AG08395 (cell line): ENCODE results near the gene MCRS1.
"Not testable (repeated sequence)": the region's sequence is repeated elsewhere in the genome, so short reads cannot be mapped to it uniquely, and the experiment has no call there.

Source experiments
- DNase-seq: peaks from one replicate; pipeline ENCODE4 v3.0.0; 2012; ENCODE audit warnings: mixed read lengths, low spot score

MCRS1 gene

DNA sequence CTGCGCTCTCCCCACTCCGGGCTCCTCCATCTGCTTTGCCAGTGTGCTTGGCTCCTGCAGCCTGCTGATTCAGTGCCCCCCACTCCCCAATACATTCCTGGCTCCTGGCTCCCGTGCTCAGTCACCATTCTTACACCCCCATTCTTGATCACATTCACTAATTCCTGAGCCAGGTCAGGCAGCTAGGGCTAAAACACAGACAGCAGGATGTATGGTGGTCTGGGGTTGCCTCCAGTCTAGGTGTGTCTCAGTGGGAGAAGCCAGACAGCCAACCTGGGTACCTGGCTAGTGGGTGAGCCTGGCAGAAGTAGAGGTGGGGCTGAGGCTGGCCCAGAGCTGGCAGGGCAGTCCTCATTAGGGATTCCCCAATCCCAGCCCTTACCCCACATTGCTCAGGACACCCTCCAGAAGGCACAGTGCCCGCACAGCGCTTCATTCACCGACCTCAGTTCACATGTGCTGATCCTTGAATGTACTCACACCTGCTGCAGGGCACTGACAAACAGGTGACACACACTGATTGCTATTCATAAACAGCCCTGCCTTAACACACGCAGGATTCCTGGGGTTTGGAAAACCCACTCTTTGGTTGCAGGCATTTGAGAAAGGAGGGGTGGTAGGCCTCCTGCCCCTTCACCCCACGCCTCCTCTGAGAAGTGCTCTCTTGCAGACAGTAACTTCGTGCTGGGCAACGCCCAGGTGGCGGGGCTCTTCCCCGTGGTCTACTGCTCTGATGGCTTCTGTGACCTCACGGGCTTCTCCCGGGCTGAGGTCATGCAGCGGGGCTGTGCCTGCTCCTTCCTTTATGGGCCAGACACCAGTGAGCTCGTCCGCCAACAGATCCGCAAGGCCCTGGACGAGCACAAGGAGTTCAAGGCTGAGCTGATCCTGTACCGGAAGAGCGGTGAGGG lies 27.5 kb downstream of the MCRS1 start:
- no peak for DNase-seq

DNA sequence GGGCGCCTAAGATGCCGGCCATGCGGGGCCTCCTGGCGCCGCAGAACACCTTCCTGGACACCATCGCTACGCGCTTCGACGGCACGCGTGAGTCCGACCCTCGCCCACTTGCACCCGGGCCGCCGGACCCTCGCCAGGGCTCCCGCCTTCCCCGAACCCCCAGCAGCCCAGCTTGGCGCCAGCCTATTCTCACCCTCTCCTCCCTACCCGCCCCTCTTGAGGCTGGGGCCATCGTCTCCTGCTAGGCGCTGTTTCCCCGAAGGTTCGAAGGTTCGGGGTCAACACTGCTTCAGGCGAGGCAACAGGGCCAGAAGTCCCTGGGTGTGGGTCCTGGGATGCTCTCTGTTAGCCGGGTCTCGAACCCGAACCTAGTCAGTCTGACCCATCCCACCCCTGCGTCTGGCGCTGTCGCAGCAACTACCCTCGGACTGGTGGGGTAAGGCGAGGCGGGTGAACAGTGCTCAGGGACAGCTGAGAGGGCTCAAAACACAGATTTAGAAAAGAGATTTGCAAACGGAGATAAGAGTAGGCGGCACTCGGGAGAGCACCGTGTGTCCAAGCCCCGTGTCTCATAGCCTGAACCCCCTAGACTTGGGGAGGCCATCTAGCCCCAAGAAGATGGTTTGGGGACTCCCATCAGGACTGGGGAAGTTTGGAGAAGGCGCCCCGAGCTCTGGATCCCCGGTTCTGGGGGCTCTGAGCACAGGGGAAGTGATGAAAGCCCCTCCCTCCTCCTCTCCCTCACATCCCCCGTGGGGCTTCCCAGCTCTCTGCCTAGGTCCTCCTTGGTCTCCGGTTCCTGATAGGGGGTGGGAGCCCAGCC lies 28.3 kb downstream of the MCRS1 start:
- DNase-seq: no peak

DNA sequence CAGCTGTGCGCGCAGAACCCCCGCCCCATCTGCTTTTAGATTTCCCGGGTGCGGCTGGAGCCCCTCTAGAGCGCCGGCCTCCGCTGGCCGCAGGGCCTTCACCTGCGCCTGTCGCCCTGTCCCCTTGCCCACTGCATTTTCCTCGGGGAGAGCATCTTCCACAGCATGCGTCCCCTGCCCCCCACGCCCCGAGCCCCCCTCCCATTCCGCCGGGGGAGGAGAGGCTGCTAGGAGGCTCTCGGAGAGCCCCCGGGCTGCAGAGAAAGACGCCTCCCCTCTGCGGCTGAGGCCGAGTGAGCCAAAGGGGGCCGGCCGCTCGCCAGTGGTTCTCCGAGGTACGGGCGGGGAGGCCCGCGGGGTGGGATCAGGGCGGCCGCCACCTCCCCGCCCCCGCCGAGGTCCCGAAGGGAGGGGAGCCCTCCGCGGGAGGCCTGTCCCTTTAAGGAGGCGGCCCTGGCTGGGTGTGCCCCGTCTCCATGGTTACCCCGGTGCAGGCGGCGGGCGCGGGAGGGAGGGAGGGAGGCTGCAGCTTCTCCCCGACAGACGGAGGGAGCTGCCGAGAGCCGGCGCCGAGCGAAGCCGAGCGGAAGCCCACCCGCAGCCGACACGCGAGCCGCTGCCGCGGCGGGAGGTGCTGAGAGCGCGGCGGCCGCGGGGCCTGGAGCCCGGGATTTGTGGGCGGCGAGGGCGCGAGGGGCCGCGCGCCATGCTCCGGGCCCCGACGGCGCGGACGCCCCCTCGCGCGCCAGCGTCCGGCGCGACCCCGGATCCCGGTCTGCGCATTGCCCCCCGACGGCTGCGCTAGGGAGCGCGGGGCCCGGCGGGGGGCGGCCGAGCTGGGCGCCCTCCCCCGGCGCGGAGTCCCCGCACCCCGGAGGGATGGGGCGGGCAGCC lies 29.2 kb downstream of the MCRS1 start, which contains the start of gene KCNH3:
Gene KCNH3, plus strand, starts transcription at position 521 of the 894 bp plus-strand sequence. CDS start 387 bp downstream, outside the sequence.
- peak; percentile 84 for DNase-seq

DNA sequence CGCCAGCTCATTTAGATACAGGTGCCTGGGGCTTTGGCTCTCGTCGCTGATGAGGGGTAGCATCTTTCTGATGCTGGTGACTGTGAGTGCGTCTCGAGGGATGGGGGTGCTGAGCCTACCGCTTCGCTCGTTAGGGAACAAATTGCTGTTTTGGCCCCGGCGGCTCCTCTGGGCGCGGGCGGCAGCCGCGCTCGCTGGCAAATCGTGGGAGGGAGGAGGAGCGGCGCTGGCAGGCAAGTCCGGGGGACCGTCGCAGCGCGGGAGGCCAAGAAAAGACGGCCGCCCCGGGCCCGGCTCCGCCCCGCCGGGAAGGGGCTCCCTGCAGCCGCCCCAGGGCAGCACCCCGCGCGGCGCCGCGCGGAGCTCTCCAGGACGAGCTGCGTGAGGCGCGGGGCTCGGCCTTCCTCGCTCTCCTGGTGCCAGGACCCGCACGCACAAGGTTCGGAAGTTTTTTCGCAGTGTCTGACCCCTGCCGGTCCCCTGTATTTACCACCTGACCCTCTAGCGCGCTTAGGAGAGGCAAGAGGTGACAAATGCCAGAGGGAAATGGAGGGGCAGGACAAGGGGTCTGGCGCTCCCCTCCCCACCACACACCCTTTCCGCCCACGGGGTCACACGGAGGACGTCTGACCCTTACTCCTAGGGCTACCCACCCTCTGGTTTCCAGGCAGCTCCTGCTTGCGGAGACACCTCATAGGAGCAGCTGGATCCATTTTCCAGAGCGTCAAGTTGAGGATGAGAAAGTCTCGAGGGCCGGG lies 30.0 kb downstream of the MCRS1 start:
- DNase-seq: no peak

DNA sequence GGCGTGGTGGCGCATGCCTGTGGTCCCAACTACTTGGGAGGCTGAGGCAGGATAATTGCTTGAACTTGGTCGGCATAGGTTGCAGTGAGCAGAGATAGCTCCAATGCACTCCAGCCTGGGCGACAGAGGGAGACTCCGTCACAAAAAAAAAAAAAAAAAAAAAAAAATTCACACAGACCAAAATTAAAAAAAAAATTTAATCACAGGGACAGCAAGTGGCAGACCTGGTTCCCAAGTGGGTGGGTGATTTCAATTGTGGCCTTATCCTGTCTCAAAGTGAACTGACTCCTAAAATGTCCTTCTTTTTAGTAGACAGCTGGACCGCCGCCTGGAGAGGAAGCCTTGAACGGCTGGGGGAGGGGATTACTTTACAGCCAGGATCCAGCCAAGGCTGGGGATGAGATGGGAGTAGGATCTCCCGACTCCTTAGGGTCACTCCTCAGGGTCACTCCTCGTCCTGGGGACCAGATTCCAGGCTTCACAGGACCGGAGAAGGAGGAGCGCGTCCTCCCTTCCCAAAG lies 30.7 kb downstream of the MCRS1 start:
- no peak for DNase-seq

DNA sequence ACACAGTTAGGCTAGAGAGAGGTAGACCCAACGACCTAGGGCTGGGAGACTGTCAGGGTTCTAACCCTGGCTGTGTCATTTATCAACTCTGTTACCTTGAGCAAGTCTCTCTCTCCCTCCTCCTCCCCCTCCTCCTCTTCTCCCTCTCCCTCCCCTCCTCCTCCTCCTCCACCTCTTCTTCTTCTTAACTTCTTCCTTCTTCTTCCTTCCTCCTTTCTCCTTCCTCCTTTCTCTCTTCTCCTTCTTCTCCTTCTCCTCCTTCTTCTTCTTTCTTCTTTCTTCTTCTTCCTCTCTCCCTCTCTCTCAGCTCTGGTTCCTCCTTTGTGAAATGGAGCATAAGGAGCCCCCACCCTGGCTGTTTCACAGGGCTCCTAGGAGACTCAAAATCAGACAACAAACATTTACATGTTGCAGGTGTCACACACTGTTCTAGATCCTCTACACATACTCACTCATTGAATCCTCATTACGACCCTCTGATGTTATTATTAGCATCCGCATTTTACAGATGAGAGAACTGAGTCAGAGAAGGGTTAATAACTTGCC lies 31.3 kb downstream of the MCRS1 start:
- DNase-seq: no peak

DNA sequence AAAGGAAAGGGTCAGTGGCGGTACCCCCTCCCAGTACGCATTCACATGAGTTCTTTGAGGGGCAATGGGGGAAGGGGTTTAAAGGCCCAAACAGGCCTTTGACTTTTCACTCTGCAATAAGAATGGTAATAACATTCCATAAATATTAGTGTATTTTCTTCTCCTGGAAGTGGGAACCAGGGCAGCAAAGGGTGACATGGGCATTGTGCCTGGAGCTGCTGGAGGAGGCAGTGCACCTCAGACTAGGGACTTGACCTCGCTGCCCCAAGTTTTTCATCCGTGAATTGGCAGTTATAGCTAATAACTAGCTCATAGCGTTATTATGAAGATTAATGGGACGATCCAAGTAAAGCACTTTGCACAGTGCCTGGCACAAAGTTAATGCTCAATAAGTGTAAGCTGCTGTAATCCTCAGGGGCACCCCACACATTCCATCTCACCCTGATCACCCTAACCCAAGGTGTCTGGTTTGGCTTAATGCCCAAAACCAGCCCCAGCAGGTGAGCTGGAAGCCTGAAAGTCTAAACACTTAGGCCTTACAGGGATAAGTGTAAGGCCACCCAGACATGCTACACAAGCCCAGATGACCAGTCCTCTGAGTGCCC lies 31.9 kb downstream of the MCRS1 start:
- DNase-seq: no peak

DNA sequence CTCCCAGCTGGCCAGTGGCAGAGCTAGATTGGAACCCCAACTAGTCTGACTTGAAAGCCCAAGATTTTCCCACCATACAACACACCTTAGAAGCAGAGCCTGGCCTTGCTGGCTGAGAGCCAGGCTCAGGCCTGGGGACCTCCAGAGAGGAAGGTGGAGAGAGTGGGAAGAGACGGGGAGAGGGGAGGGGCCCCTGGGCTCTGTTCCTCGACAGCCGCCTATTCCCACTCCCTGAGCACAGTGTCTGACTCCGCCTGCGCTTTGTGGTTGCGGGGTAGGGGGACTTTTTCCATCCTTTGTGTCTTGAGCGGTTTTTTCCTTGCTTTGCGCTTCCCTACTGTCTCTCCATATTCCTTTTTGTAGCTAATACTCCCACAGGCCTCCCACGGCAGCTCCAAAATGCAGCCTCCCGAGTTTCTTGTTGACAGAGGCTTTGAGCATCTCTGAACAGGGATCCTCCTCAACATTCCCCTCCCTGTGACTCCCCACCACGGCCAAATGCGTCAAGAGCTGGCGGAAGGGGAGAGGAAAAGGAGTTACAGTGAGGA lies 33.1 kb downstream of the MCRS1 start:
- DNase-seq: no peak

DNA sequence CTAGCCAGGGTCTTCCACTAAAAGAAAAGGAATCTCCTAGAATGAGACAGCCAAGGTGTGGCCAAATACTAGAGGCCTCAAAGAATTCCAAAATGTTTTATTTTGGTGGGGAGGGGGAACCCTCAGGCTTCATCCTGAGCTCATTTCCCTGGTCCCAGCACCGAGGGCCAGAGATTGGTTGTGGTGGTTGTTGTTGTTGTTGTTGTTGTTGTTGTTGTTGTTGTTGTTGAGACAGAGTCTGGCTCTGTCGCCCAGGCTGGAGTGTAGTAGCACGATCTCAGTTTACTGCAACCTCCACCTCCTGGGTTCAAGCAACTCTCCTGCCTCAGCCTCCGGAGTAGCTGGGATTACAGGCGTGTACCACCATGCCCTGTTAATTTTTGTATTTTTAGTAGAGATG lies 33.8 kb downstream of the MCRS1 start:
- not testable (repeated sequence) for DNase-seq

DNA sequence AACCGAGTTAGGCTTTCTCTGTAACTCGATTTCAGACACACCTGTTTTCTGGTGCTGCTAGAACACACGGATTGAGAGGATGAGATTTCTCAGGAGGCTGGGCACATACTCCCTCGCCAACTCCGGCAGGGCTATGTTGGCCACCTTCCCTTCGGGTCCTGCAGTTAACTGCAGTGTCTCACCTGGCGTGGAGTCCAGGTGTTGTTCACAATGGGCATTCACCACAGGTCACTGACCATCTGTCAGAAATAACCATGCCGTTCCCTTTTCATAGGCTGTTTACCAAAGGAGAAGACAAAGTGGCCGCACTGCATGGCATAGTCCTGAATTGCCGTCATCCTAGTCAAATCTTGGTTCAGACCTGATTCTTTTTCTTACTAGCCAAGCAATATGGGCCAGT lies 34.6 kb downstream of the MCRS1 start:
- no peak for DNase-seq

DNA sequence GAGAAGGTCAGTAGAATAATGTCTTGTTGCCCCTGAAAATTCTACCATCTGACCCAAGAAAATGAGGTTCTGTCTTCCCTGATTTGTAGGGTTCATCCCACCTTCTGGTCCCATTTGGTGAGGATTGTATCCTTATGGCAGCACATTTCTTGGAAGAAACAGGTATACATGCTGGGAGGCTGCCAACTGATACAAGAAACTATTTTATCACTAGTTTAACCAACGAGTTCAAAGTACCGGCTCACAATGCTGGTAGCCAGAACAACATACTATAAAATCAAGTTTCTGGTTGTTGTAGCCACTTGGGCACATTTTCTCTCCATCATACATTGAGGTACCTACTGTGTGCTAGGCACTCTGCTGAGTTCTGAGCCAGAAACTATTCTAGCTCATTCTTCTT lies 36.2 kb downstream of the MCRS1 start:
- no peak for DNase-seq

DNA sequence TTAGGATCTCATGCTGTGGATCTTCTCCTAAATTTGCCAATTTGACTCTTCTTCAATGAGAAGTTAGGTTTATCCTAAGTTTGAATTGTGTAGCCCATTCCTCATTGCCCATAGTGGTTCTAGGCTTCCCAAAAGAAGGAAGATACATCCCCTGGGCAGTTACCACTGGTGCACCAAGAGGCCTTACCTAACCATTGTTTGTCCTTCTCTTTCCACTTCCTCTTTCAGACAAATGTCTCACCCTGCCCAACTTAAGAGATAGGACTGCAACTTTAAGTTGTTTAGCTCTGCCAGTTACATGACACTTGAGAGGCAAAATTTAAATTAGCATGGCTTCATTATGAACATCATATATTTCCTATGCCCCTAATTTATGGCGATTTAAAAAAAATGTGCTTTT lies 38.5 kb downstream of the MCRS1 start:
- DNase-seq: no peak

DNA sequence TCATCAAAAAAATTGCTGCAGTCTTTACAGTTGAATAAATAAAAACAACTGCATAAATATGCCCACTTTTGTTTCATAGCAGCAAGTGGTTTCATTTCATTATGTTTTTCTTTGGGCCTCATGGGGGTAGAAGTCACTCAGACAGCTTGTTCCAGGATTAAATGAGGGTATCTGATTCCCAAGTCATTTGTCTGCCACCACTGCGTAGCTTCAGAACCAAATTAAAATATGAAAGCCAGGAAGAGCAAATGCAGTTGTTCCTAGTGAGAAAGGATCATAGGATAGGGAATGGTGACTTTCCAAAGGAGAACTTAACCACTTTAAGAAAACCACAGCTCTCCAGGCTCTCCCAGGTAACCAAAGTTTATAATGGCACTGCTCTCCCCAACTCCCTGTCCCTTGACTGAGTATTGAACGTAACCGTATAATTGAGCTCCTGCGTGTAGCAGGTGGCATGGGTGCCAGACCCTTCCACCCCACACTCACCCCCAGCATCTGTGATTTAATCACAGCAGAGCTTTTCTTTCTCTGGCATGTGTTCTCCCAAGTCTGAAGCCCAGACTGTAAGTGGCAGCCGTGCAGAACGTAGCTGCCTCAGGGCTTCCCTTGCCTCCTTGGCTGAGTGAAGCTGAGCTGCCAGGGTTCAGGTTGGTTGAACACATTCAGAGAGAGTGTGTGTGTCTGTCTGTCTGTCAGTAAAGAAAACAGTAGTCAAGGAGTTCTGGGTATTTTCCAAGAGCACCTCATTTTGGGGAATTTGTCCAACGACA lies 40.4 kb downstream of the MCRS1 start:
- DNase-seq: no peak

DNA sequence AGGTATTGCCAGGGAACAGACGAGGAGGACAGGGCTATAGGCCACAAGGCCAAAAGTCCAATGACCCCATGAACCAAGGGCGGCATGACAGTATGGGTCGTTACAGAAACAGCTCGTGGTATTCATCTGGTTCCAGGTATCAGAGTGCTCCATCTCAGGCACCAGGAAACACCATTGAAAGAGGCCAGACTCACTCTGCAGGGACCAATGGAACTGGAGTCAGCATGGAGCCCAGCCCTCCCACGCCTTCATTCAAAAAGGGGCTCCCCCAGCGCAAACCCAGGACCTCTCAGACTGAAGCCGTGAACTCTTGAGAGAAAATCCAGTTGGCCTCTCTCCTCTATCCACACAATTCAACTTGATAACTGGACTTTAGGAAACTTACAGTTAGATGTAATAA lies 42.0 kb downstream of the MCRS1 start:
- DNase-seq: no peak

DNA sequence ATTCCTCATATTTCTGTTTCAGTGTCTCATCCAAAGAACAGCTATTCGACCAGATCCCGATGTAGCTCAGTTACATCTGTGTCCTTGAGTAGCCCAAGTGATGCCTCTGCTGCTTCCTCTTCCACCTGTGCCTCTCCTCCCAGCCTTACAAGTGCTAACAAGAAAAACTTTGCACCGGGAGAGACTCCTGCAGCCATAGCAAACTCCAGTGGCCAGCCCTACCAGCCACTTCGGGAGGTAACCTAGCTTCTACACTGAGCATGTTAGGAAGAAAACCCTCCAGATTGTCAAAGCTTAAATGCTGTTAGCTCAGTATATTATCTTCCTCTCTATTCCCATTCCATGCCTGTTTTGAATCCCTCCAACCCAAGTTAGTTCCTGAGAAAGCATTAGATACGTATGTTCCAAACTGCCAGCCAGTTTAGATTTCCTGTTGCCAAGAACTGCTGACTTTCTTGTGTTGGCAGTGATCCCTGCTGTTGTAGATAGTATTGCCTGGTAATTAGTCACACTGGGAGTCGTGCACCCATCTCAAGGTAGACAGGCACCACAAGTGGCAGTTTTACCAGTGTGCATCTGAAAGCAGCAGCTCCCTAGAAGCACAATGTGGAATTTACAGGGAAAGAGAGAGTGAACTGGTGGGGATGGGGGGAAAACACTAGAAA lies 43.1 kb downstream of the MCRS1 start:
- no peak for DNase-seq

DNA sequence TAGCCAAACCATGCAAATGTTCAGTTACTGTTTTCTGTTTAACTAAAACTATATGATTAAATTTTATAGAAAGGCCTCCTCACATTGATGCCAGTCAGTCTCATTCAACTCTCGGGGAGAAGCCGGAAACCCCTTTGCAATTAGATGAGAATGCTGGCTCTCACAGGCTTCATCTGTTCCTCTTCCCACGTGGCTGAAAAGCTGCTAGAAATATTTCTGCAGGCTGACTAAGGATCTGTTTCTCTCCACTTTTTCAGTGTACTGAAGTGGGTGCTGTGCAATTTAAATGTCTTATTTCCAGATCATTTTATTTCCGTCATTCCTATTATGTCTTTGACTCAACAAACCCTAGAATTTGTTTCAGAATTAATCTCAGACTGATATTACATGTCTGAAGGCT lies 46.6 kb downstream of the MCRS1 start:
- DNase-seq: no peak

DNA sequence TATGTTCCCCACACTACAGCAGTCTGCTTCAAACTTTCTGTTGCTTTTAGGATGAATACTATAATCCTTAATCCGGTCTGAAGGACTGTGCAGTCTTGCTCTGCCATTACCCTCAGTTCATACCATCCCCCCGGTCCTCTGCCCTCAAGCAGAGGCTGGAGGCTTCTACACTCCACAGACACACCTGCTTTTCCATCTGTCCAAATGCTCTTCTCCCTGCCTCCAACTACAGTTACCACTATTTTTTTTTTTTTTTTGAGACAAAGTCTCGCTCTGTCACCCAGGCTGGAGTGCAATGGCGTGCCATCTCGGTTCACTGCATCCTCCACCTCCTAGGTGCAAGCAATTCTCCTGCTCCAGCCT lies 48.4 kb downstream of the MCRS1 start:
- DNase-seq: no peak

DNA sequence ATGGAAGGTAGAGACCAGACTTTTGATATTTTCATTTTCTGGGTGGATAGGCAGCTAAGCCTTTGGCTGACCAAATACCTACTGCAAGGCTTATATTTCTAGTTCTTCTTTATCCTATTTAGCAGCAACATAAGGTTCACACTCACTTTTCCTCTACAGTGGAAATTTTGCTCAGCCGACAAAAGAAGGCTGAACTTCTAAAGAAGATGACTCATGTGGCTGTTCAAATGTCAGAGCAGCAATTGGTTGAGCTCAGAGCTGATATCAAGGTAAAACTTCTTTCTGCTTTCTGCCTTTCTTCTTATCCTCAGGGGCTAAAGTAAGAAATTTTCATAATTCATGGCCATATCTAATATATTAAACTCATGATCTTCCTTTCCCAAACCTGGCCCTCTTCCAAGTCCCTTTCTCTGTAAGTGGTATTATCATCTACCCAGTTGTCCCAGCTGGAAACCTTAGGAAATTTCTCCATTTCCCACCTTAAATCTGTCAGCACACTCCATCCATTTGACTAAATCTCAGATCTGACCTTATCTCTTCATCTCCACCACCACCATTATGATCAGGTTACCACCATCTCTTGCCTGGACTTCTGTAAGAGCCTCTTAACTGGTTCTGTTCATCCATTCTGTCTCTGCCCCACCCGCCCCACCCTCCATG lies 48.9 kb downstream of the MCRS1 start:
- DNase-seq: peak; percentile 48
